KMS-11 (cell line): ENCODE results near the gene OR52D1.

Experiments
- H2AFZ ChIP-seq: fragments of 200-600 bp; sonication (generic); 2 replicates; pipeline ENCODE4 v1.6.1; 2016; ENCODE audit warnings: antibody characterized with exemption, mixed run types, low read depth
- H3K27ac ChIP-seq: fragments of 200-600 bp; sonication (generic); 2 replicates; pipeline ENCODE4 v1.6.1; 2016; ENCODE audit warnings: mild to moderate bottlenecking, mixed run types
- H3K27me3 ChIP-seq: fragments of 200-600 bp; sonication (generic); 2 replicates; pipeline ENCODE4 v1.6.1; 2017; ENCODE audit warnings: mild to moderate bottlenecking, low read depth, mixed run types, moderate library complexity; ENCODE audit not compliant: insufficient read depth
- H3K36me3 ChIP-seq: fragments of 200-600 bp; sonication (generic); 2 replicates; pipeline ENCODE4 v1.6.1; 2017; ENCODE audit warnings: mild to moderate bottlenecking, mixed run types; ENCODE audit not compliant: insufficient read depth
- H3K4me1 ChIP-seq: fragments of 200-600 bp; sonication (generic); 2 replicates; pipeline ENCODE4 v1.6.1; 2016; ENCODE audit warnings: mild to moderate bottlenecking, low read depth, mixed run types; ENCODE audit not compliant: poor library complexity, severe bottlenecking
- H3K4me2 ChIP-seq: fragments of 200-600 bp; sonication (generic); 2 replicates; pipeline ENCODE4 v1.7.0; 2016; ENCODE audit warnings: mild to moderate bottlenecking, mixed run types
- H3K4me3 ChIP-seq: fragments of 200-600 bp; sonication (generic); IDR thresholded peaks from 2 replicates; pipeline ENCODE4 v1.6.1; 2017; ENCODE audit warnings: low read depth, low read length, mixed read lengths; ENCODE audit not compliant: insufficient read depth
- H3K79me2 ChIP-seq: fragments of 200-600 bp; sonication (generic); 2 replicates; pipeline ENCODE4 v1.6.1; 2016; ENCODE audit warnings: low read depth, mixed run types; ENCODE audit not compliant: insufficient read depth
- H3K9ac ChIP-seq: fragments of 200-600 bp; sonication (generic); 2 replicates; pipeline ENCODE4 v1.6.1; 2016; ENCODE audit warnings: mild to moderate bottlenecking, mixed run types
- H4K20me1 ChIP-seq: fragments of 200-600 bp; sonication (generic); 2 replicates; pipeline ENCODE4 v1.6.1; 2016; ENCODE audit warnings: mild to moderate bottlenecking, mixed run types; ENCODE audit not compliant: insufficient read depth
- TF ChIP-seq, protein P1 (sequence below): fragments of 200-600 bp; sonication (generic); conservative IDR thresholded peaks from 2 replicates; pipeline ENCODE4 v1.6.1; 2017; ENCODE audit warnings: low read depth, mild to moderate bottlenecking, antibody characterized with exemption, low read length, moderate library complexity, mixed read lengths

OR52D1 gene

DNA sequence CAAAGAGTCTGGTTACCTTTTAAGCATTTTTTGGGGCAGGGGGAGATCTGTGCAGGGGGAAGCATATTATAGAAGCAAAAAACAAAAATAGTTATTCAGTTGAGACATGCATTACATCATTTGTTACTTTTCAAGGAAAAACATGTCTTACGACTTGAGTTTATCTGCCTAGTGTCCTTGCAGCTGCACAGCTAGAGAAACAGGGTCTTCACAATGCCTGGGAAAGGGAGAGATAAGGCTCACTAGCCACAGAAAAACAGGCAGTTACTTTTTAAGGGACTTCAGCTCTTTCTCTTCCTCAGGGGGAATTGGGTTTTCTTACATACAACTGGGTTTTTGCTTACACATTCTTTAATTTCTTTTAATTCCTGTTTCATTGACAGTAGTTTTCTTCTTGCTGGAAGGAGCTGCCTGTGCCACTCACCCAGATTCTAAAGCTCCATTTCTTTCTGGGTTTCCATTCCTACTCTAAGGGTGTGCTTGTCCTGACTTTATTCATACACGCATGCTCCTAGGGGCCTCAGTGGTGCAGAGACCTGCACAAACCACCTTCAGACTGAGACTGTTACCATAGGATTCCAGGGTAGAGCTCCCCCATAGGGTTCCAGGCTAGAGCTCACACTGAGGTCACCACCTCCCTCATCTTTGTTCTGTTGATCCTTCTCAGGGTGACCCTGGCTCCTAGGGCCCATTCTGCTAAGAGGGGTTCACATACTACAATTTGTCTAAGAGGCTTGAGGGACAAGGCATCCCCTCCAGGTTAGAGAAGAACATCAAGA is 42.8 kb downstream of the OR52D1 start:
- Histone ChIP-seq H3K4me1 (no peaks in the 10 kb centered on the region), H3K9ac (no peak overlapping the region), H3K27ac (no peak overlapping the region), H3K4me3 (no peak overlapping the region), H3K4me2 (no peak overlapping the region), H2AFZ (no peak overlapping the region), H3K36me3 (no peaks in the 10 kb centered on the region), H3K27me3 (no peaks in the 10 kb centered on the region), H4K20me1 (no peaks in the 10 kb centered on the region), H3K79me2 (no peaks in the 10 kb centered on the region)
- TF ChIP-seq, protein P1, sequence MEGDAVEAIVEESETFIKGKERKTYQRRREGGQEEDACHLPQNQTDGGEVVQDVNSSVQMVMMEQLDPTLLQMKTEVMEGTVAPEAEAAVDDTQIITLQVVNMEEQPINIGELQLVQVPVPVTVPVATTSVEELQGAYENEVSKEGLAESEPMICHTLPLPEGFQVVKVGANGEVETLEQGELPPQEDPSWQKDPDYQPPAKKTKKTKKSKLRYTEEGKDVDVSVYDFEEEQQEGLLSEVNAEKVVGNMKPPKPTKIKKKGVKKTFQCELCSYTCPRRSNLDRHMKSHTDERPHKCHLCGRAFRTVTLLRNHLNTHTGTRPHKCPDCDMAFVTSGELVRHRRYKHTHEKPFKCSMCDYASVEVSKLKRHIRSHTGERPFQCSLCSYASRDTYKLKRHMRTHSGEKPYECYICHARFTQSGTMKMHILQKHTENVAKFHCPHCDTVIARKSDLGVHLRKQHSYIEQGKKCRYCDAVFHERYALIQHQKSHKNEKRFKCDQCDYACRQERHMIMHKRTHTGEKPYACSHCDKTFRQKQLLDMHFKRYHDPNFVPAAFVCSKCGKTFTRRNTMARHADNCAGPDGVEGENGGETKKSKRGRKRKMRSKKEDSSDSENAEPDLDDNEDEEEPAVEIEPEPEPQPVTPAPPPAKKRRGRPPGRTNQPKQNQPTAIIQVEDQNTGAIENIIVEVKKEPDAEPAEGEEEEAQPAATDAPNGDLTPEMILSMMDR, result no peak

DNA sequence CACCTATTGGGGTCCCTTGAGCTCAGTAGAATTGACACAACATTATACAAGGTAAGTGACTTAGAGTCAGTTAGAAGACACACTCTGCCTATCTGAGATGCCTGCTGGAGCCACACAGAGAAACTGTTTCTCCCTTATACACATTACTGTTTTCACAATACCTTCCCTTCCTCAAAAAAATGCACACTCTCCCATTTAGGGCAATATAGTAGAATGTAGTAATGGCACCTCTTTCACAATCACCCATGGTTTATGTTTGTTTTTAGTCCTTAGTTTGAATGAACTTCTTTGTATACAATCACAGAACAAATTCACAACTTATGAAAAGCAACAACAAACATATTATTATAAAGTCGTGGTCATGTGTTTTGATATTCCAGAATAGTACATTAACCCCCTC is 45.6 kb downstream of the OR52D1 start:
- no peaks in the 10 kb centered on the region for H3K4me1 ChIP-seq
- H3K4me2 ChIP-seq, result no peak overlapping the region
- H4K20me1 ChIP-seq, result no peaks in the 10 kb centered on the region
- no peaks in the 10 kb centered on the region for H3K27me3 ChIP-seq
- TF ChIP-seq, protein P1, result no peak
- H3K27ac ChIP-seq, result no peak overlapping the region
- H3K4me3 ChIP-seq, result no peak overlapping the region
- H3K36me3 ChIP-seq, result no peaks in the 10 kb centered on the region
- H2AFZ ChIP-seq, result no peak overlapping the region
- H3K9ac ChIP-seq, result no peak overlapping the region
- H3K79me2 ChIP-seq, result no peaks in the 10 kb centered on the region

DNA sequence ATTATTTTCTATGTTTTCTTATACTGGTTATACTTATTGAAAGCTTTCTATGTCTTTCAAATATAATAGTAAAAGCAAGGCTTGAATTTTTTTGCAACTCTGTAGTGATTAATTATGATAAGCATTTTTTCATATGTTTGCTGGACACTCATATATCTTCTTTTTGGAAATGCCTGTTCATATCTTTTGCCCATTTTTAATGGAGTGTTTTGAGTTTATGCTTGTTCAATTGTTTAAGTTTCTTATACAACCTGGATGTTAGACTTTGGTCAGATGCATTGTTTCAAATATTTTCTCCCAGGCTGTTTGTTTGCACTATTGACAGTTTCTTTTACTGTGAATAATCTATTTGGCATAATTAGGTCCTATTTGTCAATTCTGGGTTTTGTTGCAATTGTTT is 48.0 kb downstream of the OR52D1 start:
- TF ChIP-seq, protein P1, result no peak
- Histone ChIP-seq H3K4me1 (no peaks in the 10 kb centered on the region), H2AFZ (no peak overlapping the region), H3K27me3 (no peaks in the 10 kb centered on the region), H3K9ac (no peak overlapping the region), H4K20me1 (no peaks in the 10 kb centered on the region), H3K4me2 (no peak overlapping the region), H3K36me3 (no peaks in the 10 kb centered on the region), H3K79me2 (no peaks in the 10 kb centered on the region), H3K27ac (no peak overlapping the region), H3K4me3 (no peak overlapping the region)
